MM.1S (cell line): ENCODE measurements around the gene DPH7.

Source experiments
- CTCF ChIP-seq: fragments of 300-600 bp; sonication (generic); IDR thresholded peaks from 2 replicates; pipeline ENCODE4 v1.5.1; 2016; ENCODE audit warnings: antibody characterized with exemption, low read length, mixed read lengths
- EZH2 ChIP-seq: fragments of 300-600 bp; sonication (generic); optimal IDR thresholded peaks from 2 replicates; pipeline ENCODE3; 2017; ENCODE audit warnings: low read depth, mild to moderate bottlenecking, antibody characterized with exemption, low read length, mixed read lengths
- EZH2phosphoT487 ChIP-seq: fragments of 300-600 bp; sonication (generic); IDR thresholded peaks from 2 replicates; pipeline ENCODE4 v1.6.1; 2018; ENCODE audit warnings: antibody characterized with exemption, low read length

- TF ChIP-seq CTCF (no peak), EZH2phosphoT487 (no peak), EZH2 (no peak)
Observed at GRCh38 chr9:137542486-137542885, 36.2 kb downstream of the DPH7 start.
